K562 (cell line): ENCODE results near the gene RASGRP1. TPM values are rescaled to one million over a fixed set of nuclear protein-coding genes. Genes with fewer than 3 reads are reported as not detected.
A peak's percentile ranks its signal among the peaks of the same experiment; 100 is the strongest.

Experiments
- ATAC-seq: fragments of 200-7000 bp; cut with Tn5 transposase; 3 replicates; pipeline ENCODE4 v1.9.1; 2020; ENCODE audit warnings: moderate library complexity
- BruUV-seq: library from RNA; stranded (reverse); fragments of 400-500 nt; replicated peaks from 2 replicates; lab custom pipeline; 2021; lab: Mats Ljungman, UMichigan
- CTCF ChIA-PET: fragments of 300-600 bp; formaldehyde crosslinking; extraction: SDS; loops from one replicate; lab custom pipeline; 2021; ENCODE audit warnings: low intra/inter-chr PET ratio; lab: Yijun Ruan, JAX
- POLR2A ChIA-PET: fragments of 300-600, 350-650 bp; sonication (Branson Sonifier 250); formaldehyde crosslinking; extraction: SDS; loops from one replicate; lab custom pipeline; 2021; ENCODE audit warnings: antibody characterized with exemption, inconsistent platforms; lab: Yijun Ruan, JAX
- DNase-seq, 4 experiments: peaks; one replicate each; pipeline versions ENCODE4 v3.0.0 to v3.0.0-alpha.2; 2011 to 2018; ENCODE audit warnings: low spot score in 3 of 4, mixed read lengths in 3 of 4; ENCODE audit errors: extremely low read depth in 1 of 4
- FAIRE-seq: peaks from 2 replicates; lab custom pipeline; 2011; peaks lifted over from hg19 to GRCh38; lab: Jason Lieb, UNC
- H2AFZ ChIP-seq: 2 replicates; pipeline ENCODE4 v1.6.0; 2011; ENCODE audit warnings: low read depth, low read length, control low read depth, inconsistent platforms
- H3K27ac ChIP-seq: fragments of 200-600 bp; 3 replicates; pipeline ENCODE4 v1.8.0; 2011; ENCODE audit warnings: low read depth, mild to moderate bottlenecking, control low read depth, inconsistent platforms, low read length, moderate library complexity, mixed read lengths; ENCODE audit errors: extremely low read depth
- H3K27me3 ChIP-seq, 2 experiments: fragments of 300-600 bp in 1 of 2; 2 replicates in 1 of 2; 3 replicates in 1 of 2; pipeline versions ENCODE4 v1.6.0 to v1.8.0; 2011; ENCODE audit warnings: inconsistent platforms in 2 of 2, low read length in 2 of 2, mild to moderate bottlenecking in 1 of 2, mixed read lengths in 1 of 2, moderate library complexity in 1 of 2; ENCODE audit not compliant: control insufficient read depth in 2 of 2, insufficient read depth in 2 of 2
- H3K36me3 ChIP-seq: fragments of 300-600 bp; 3 replicates; pipeline ENCODE4 v1.8.0; 2011; ENCODE audit warnings: mild to moderate bottlenecking, low read length, inconsistent platforms; ENCODE audit not compliant: control insufficient read depth, insufficient read depth
- H3K4me1 ChIP-seq, 2 experiments: fragments of 200-600 bp in 1 of 2; replicated peaks in 1 of 2; 2 replicates in 1 of 2; 3 replicates in 1 of 2; pipeline versions ENCODE4 v1.5.1 to v1.8.0; 2011; ENCODE audit warnings: inconsistent platforms in 2 of 2, low read length in 2 of 2, mild to moderate bottlenecking in 1 of 2, mixed read lengths in 1 of 2, moderate library complexity in 1 of 2; ENCODE audit not compliant: control insufficient read depth in 2 of 2, insufficient read depth in 2 of 2
- H3K4me2 ChIP-seq: 2 replicates; pipeline ENCODE4 v1.6.1; 2011; ENCODE audit warnings: low read length, control low read depth, inconsistent platforms, mixed read lengths; ENCODE audit not compliant: insufficient read depth
- H3K4me3 ChIP-seq: fragments of 200-600 bp; sonication (generic), shearing (Covaris generic); 2 replicates; pipeline ENCODE4 v1.5.1; 2016; ENCODE audit warnings: control low read depth, inconsistent platforms
- H3K79me2 ChIP-seq: fragments of 200-600 bp; 3 replicates; pipeline ENCODE4 v1.8.0; 2011; ENCODE audit warnings: low read length, inconsistent platforms; ENCODE audit not compliant: control insufficient read depth, insufficient read depth
- H3K9ac ChIP-seq, 2 experiments: 2 replicates each; pipeline versions ENCODE4 v1.6.0 to v1.6.1; 2011; ENCODE audit warnings: low read depth in 2 of 2, low read length in 2 of 2, control low read depth in 1 of 2, inconsistent platforms in 1 of 2, mild to moderate bottlenecking in 1 of 2, mixed read lengths in 1 of 2; ENCODE audit not compliant: insufficient read depth in 1 of 2
- H3K9me1 ChIP-seq: one replicate; pipeline ENCODE4 v1.6.0; 2011; ENCODE audit warnings: inconsistent platforms, mild to moderate bottlenecking, low read length, moderate library complexity; ENCODE audit not compliant: control insufficient read depth, insufficient read depth
- H3K9me3 ChIP-seq: replicated peaks from 2 replicates; pipeline ENCODE4 v1.5.1; 2011; ENCODE audit warnings: low read depth, low read length, inconsistent platforms; ENCODE audit not compliant: control insufficient read depth, insufficient read depth
- H4K20me1 ChIP-seq: replicated peaks from 2 replicates; pipeline ENCODE4 v1.6.1; 2011; ENCODE audit warnings: low read length, inconsistent platforms, mixed read lengths; ENCODE audit not compliant: control insufficient read depth, insufficient read depth
- CHD1 ChIP-seq: fragments of 200-600 bp; sonication (generic); IDR thresholded peaks from one replicate; pipeline ENCODE4 v1.6.1; 2012; ENCODE audit warnings: mild to moderate bottlenecking, moderate library complexity, low read length, inconsistent platforms
- ELF1 ChIP-seq: fragments of 200-800 bp; sonication (Bioruptor generic); IDR thresholded peaks from 2 replicates; pipeline ENCODE4 v1.6.1; 2016; ENCODE audit warnings: missing genetic modification characterization, missing compliant biosample characterization
- ETS2 ChIP-seq: IDR thresholded peaks from 2 replicates; pipeline ENCODE4 v1.6.1; 2016; ENCODE audit warnings: borderline replicate concordance, missing genetic modification characterization, mild to moderate bottlenecking, moderate library complexity, missing compliant biosample characterization; ENCODE audit not compliant: poor library complexity, severe bottlenecking
- FOXP4 ChIP-seq: sonication (generic); formaldehyde crosslinking; IDR thresholded peaks from 2 replicates; pipeline ENCODE4 v1.8.0; 2022; ENCODE audit warnings: mild to moderate bottlenecking, missing genetic modification reagents, borderline replicate concordance
- HDGF ChIP-seq: fragments of 450-650 bp; IDR thresholded peaks from 2 replicates; pipeline ENCODE4 v1.6.1; 2016
- HSF4 ChIP-seq: fragments of 250-450 bp; sonication (Bioruptor Pico); IDR thresholded peaks from 2 replicates; pipeline ENCODE4 v2.1.2; 2022; ENCODE audit warnings: mild to moderate bottlenecking, moderate library complexity, borderline replicate concordance
- LEF1 ChIP-seq: fragments of 450-650 bp; IDR thresholded peaks from 2 replicates; pipeline ENCODE4 v1.6.1; 2016; ENCODE audit warnings: mild to moderate bottlenecking
- MBD2 ChIP-seq: sonication (generic); IDR thresholded peaks from 2 replicates; pipeline ENCODE4 v1.6.1; 2016; ENCODE audit warnings: low read depth, borderline replicate concordance
- MED1 ChIP-seq: sonication (generic); formaldehyde crosslinking; IDR thresholded peaks from 2 replicates; pipeline ENCODE4 v1.8.1; 2023; ENCODE audit warnings: missing genetic modification reagents, borderline replicate concordance
- MTF1 ChIP-seq: fragments of 250-450 bp; sonication (Bioruptor Pico); IDR thresholded peaks from 2 replicates; pipeline ENCODE4 v1.9.0; 2021; ENCODE audit warnings: moderate library complexity, mild to moderate bottlenecking, inconsistent platforms, borderline replicate concordance
- NCOA2 ChIP-seq, 2 experiments: fragments of 450-650 bp; IDR thresholded peaks; 2 replicates each; pipeline ENCODE4 v1.6.1; 2018; ENCODE audit warnings: mild to moderate bottlenecking in 2 of 2, moderate library complexity in 1 of 2; ENCODE audit not compliant: partially characterized antibody in 2 of 2
- NCOA6 ChIP-seq: fragments of 450-650 bp; IDR thresholded peaks from 2 replicates; pipeline ENCODE4 v1.6.1; 2017; ENCODE audit warnings: mild to moderate bottlenecking
- NFE2 ChIP-seq: IDR thresholded peaks from 2 replicates; pipeline ENCODE4 v1.6.1; 2014; ENCODE audit warnings: antibody characterized with exemption, low read depth
- NFIC ChIP-seq: fragments of 450-650 bp; IDR thresholded peaks from 2 replicates; pipeline ENCODE4 v1.6.1; 2017; ENCODE audit warnings: mild to moderate bottlenecking, inconsistent platforms
- NFIX ChIP-seq: fragments of 250-450 bp; sonication (Bioruptor Pico); IDR thresholded peaks from 2 replicates; pipeline ENCODE4 v1.4.0; 2020; ENCODE audit warnings: low read depth, mild to moderate bottlenecking, moderate library complexity
- PHTF2 ChIP-seq: fragments of 250-450 bp; sonication (Bioruptor Pico); IDR thresholded peaks from 2 replicates; pipeline ENCODE4 v1.5.0; 2021; ENCODE audit warnings: mild to moderate bottlenecking
- PRPF4 ChIP-seq: fragments of 200-400 bp; formaldehyde crosslinking; IDR thresholded peaks from one replicate; pipeline ENCODE4 v1.6.1; 2017; ENCODE audit warnings: low read length, low read depth, mild to moderate bottlenecking; ENCODE audit not compliant: insufficient read depth, poor library complexity, severe bottlenecking
- RAD51 ChIP-seq: fragments of 450-650 bp; IDR thresholded peaks from 2 replicates; pipeline ENCODE4 v1.7.1; 2016; ENCODE audit warnings: low read depth, mild to moderate bottlenecking, borderline replicate concordance
- SAFB2 ChIP-seq: fragments of 200-400 bp; formaldehyde crosslinking; IDR thresholded peaks from 2 replicates; pipeline ENCODE4 v1.6.1; 2018; ENCODE audit warnings: borderline replicate concordance, low read length, low read depth, moderate library complexity; ENCODE audit not compliant: severe bottlenecking
- SMAD1 ChIP-seq: fragments of 150-350 bp; IDR thresholded peaks from 2 replicates; pipeline ENCODE4 v1.6.1; 2014; ENCODE audit warnings: low read length, low read depth; ENCODE audit not compliant: partially characterized antibody
- SMARCC2 ChIP-seq: fragments of 450-650 bp; IDR thresholded peaks from 2 replicates; pipeline ENCODE4 v1.6.1; 2017; ENCODE audit warnings: antibody characterized with exemption, moderate library complexity, mild to moderate bottlenecking, low read depth
- ZNF24 ChIP-seq: fragments of 450-650 bp; IDR thresholded peaks from 2 replicates; pipeline ENCODE4 v1.6.1; 2016
- ZNF354B ChIP-seq: fragments of 250-450 bp; sonication (Bioruptor Pico); IDR thresholded peaks from 2 replicates; pipeline ENCODE4 v1.4.0; 2020
- ZNF717 ChIP-seq: fragments of 250-450 bp; sonication (Bioruptor Pico); IDR thresholded peaks from 2 replicates; pipeline ENCODE4 v1.5.0; 2021
- ZNF764 ChIP-seq: fragments of 250-450 bp; sonication (Bioruptor Pico); IDR thresholded peaks from 2 replicates; pipeline ENCODE4 v1.4.0; 2020; ENCODE audit warnings: low read depth, mild to moderate bottlenecking, moderate library complexity
- WGBS: fragments of 100-300 bp; shearing (Covaris generic); methylation state at CpG from one replicate; pipeline ENCODE4 v1.1.6; 2016; ENCODE audit warnings: low coverage, mixed read lengths; ENCODE audit not compliant: insufficient coverage; ENCODE audit errors: missing lambda C conversion rate; 5-methylcytosine and 5-hydroxymethylcytosine counted together
- in situ Hi-C: fragments of 300-500 bp; cut with MboI; formaldehyde crosslinking; loops from 4 replicates; pipeline ENCODE4 v1.15.0; 2018; ENCODE audit warnings: inconsistent platforms, mixed read lengths
- intact Hi-C: fragments of 100-400 bp; cut with micrococcal nuclease; formaldehyde crosslinking; loops from 2 replicates; pipeline ENCODE4 v1.14.2; 2022
- polyA plus RNA-seq, 8 experiments: library from polyadenylated mRNA; depleted of rRNA in 4 of 8; stranded (reverse) in 5 of 8; unstranded in 3 of 8; fragments of >200 nt; fragmentation: Nextera tagmentation in 2 of 8; fragmentation: Illumina TruSeq in 1 of 8; extraction: Ambion mirVana in 2 of 8; extraction: Trizol in 1 of 8; gene quantifications; 2 replicates each; pipeline versions ENCODE4 v1.2.1 to v1.2.3, GENCODE V29; 2011 to 2014; ENCODE audit warnings: inconsistent platforms in 1 of 8, missing spikeins in 1 of 8
- total RNA-seq, 7 experiments: library from RNA; depleted of rRNA in 6 of 7; stranded (reverse); fragments of >200 nt in 6 of 7; fragmentation: Illumina TruSeq in 2 of 7; extraction: Trizol in 2 of 7; gene quantifications; 2 replicates each; pipeline versions ENCODE4 v1.2.1 to v1.2.3, GENCODE V29; 2011 to 2021; ENCODE audit warnings: low replicate concordance in 1 of 7

Gene RASGRP1
- total and polyA plus RNA-seq, 9 of the 15 experiments (the other 6 are each of a cell fraction or from before 2014, with no cell fraction given): 0.14 to 0.72 (median 0.31) TPM

DNA sequence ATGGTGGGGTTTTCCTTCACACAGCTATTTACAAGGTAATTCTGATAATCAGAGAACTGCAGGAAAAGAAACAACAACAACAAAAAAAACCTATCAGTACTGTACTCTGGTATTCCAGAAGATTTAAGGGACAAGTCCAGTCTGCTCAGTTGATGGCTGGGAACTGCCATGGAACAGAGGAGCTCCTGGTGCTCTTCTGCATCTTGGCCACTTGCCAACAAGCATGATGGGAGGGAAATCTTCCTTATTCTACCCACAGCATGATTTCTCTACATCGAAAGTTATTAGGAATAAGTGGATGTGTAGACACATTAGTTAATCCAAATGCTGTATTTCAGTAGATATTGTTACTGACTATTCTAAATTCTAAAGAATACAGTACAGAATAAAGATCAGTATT lies 51.7 kb downstream of the RASGRP1 start:
- ATAC-seq (0 out of 3 replicates have a peak, but pooled peaks have one; percentile 20), DNase-seq (peak in 2 of 4 experiments; percentile 45 to 58), FAIRE-seq (no peak)
- BruUV-seq: no TSS peak
- H3K9me3 ChIP-seq: no peaks in the 10 kb centered on the region
- H3K4me1 ChIP-seq: peaks cover 0 to 7% of the 10 kb centered on the region in 2 experiments; a peak in 2 of 5 replicates
- no peak overlapping the region for H2AFZ ChIP-seq
- peaks cover 0 to 6% of the 10 kb centered on the region in 2 experiments; a peak in 3 of 5 replicates for H3K27me3 ChIP-seq
- H4K20me1 ChIP-seq: no peaks in the 10 kb centered on the region
- intact Hi-C loops: no loop called here
- POLR2A ChIA-PET: interaction anchor here (0.5 to 4.2 kb wide), 10 partner anchors 9 to 1754 kb away, joined by 3 to 25 read pairs (median 4); partner anchors contain the start of gene RASGRP1
- CTCF ChIA-PET: no interaction called here
- H3K27ac ChIP-seq: no peak overlapping the region
- no peaks in the 10 kb centered on the region for H3K79me2 ChIP-seq
- 12% methylated on average over 1 of the region's 1 CpG for WGBS
- H3K4me2 ChIP-seq: no peak overlapping the region
- H3K9me1 ChIP-seq: no peaks in the 10 kb centered on the region
- no peak overlapping the region for H3K9ac ChIP-seq
- no peaks in the 10 kb centered on the region for H3K36me3 ChIP-seq
- in situ Hi-C loops: no loop called here
- H3K4me3 ChIP-seq: no peak overlapping the region
- TF ChIP-seq PRPF4: no peak
- TF ChIP-seq NCOA2 (IDR thresholded peaks at IDR 0.05; ENCODE audit: partially characterized antibody in 2 of 2): peak in 1 of 2 experiments; percentile 29
- TF ChIP-seq ZNF717: no peak
- no peak for TF ChIP-seq SMARCC2
- no peak for TF ChIP-seq MED1
- no peak for TF ChIP-seq MTF1 (CRISPR knock-in tag)
- no peak for TF ChIP-seq ZNF24
- no peak for TF ChIP-seq FOXP4 (CRISPR knock-in tag)
- no peak for TF ChIP-seq HDGF
- TF ChIP-seq NFE2: peak; percentile 71
- TF ChIP-seq LEF1: no peak
- TF ChIP-seq PHTF2: no peak
- peak; percentile 83 for TF ChIP-seq SMAD1
- TF ChIP-seq MBD2: no peak
- no peak for TF ChIP-seq RAD51
- TF ChIP-seq ZNF354B: no peak
- TF ChIP-seq NCOA6: no peak
- TF ChIP-seq NFIC: peak; percentile 99
- peak; percentile 90 for TF ChIP-seq NFIX (CRISPR knock-in tag)
- no peak for TF ChIP-seq CHD1
- no peak for TF ChIP-seq ELF1 (tag)
- no peak for TF ChIP-seq HSF4 (CRISPR knock-in tag)
- no peak for TF ChIP-seq ZNF764
- no peak for TF ChIP-seq SAFB2
- TF ChIP-seq ETS2 (tag): no peak
